Measurements from ENCODE around the gene EFTUD2. TPM values are rescaled to one million over a fixed set of nuclear protein-coding genes. Genes with fewer than 3 reads are reported as not detected.

Gene EFTUD2
- total RNA-seq, 6 experiments from 2014 or later: 117 to 129 (median 122) TPM

DNA sequence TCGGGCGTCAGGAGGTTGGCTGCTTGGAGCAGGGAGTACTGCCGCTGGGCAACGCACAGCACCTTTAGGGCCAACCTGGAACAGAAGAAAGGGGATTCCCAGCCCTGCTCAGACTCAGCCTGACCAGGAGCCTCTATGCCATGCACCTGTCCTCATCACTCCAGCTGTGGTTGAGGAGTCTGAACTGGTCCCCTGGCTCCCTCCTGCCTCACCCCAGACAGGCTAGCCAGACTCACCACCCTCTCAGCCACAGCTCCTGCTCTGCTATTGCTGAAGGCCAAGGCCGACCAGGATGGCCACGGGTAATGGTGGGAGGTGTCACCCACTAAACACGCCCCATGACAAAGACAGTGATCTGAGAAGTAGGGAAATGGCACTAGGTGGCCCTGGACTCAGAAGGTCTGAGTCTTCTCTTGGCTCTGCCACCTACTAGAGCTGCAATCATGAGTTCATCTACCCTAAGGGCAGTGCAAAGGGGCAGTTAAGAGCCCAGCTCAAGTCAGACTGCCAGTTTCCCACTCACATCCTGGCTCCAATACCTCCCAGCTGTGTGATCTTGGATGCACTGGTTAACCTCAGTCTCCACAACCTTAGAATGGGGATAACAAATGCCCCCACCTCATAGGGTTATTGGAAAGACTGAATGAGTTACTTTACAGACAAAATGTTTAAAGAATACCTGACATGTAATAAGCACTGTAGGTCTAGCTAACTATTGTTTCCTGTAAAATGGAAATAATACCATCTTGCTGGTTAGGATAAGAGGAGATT, 29.9 kb upstream of the EFTUD2 start:
- peaks cover 18% of the 10 kb centered on the region; the same call in 1 of the 2 replicates for H3K36me3 Mint-ChIP-seq (ENCODE audit: low read depth)
- TF ChIP-seq, protein P1, sequence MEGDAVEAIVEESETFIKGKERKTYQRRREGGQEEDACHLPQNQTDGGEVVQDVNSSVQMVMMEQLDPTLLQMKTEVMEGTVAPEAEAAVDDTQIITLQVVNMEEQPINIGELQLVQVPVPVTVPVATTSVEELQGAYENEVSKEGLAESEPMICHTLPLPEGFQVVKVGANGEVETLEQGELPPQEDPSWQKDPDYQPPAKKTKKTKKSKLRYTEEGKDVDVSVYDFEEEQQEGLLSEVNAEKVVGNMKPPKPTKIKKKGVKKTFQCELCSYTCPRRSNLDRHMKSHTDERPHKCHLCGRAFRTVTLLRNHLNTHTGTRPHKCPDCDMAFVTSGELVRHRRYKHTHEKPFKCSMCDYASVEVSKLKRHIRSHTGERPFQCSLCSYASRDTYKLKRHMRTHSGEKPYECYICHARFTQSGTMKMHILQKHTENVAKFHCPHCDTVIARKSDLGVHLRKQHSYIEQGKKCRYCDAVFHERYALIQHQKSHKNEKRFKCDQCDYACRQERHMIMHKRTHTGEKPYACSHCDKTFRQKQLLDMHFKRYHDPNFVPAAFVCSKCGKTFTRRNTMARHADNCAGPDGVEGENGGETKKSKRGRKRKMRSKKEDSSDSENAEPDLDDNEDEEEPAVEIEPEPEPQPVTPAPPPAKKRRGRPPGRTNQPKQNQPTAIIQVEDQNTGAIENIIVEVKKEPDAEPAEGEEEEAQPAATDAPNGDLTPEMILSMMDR (IDR thresholded peaks at IDR 0.05): no peak
- DNase-seq: no peak
- no peaks in the 10 kb centered on the region for H3K9me3 Mint-ChIP-seq
- H3K27ac Mint-ChIP-seq: no peak overlapping the region
- no peak overlapping the region for H3K4me3 Mint-ChIP-seq
- H3K27me3 Mint-ChIP-seq (ENCODE audit: insufficient read depth): peaks cover 2% of the 10 kb centered on the region
- no peaks in the 10 kb centered on the region for H3K4me1 Mint-ChIP-seq (ENCODE audit: low read depth)

DNA sequence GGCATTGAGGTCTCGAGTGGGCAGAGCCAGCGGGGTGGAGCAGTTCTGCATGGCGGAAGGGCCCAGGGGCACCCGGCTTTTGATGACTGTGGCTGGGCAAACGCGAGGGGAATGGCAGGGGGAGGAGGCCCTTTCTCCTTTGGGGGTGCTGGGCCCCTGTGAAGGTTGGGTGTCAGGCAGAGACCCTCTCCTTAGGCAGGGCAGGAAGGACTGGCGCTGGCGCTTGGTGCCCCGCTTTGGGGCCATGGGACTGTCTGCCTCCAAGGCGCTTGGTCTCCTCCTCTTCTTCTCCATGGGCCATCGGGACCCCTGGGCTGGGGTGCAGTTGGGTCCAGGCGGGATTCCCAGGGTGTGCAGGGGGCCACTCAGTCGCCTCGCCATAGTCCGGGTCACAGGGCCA, 28.9 kb upstream of the EFTUD2 start:
- TF ChIP-seq, protein P1 (IDR thresholded peaks at IDR 0.05): no peak
- peaks cover 2% of the 10 kb centered on the region for H3K27me3 Mint-ChIP-seq (ENCODE audit: insufficient read depth)
- peaks cover 18% of the 10 kb centered on the region; the same call in 1 of the 2 replicates for H3K36me3 Mint-ChIP-seq (ENCODE audit: low read depth)
- no peaks in the 10 kb centered on the region for H3K9me3 Mint-ChIP-seq
- no peaks in the 10 kb centered on the region for H3K4me1 Mint-ChIP-seq (ENCODE audit: low read depth)
- no peak overlapping the region for H3K27ac Mint-ChIP-seq
- no peak overlapping the region for H3K4me3 Mint-ChIP-seq
- no peak for DNase-seq

DNA sequence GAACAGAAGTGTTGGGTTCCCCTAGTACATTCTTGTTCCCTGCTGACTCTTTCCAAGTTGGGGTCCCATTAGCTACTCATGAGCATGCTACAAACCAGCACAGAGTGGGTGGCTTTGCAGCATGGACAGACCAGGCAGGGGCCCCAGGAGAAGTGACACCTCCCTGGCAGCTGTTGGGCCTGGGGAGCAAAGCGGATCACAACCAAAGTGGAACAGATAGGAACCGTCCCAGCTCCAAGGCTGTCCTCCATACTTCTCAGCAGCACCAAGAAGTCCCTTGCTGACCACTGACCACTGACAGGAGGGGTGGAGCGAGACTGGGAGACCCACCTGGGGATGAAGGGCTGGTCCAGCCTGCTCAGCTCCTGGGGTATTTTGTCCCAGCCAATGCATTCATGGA, 28.5 kb upstream of the EFTUD2 start:
- H3K4me1 Mint-ChIP-seq (ENCODE audit: low read depth): no peaks in the 10 kb centered on the region
- TF ChIP-seq, protein P1 (IDR thresholded peaks at IDR 0.05): no peak

DNA sequence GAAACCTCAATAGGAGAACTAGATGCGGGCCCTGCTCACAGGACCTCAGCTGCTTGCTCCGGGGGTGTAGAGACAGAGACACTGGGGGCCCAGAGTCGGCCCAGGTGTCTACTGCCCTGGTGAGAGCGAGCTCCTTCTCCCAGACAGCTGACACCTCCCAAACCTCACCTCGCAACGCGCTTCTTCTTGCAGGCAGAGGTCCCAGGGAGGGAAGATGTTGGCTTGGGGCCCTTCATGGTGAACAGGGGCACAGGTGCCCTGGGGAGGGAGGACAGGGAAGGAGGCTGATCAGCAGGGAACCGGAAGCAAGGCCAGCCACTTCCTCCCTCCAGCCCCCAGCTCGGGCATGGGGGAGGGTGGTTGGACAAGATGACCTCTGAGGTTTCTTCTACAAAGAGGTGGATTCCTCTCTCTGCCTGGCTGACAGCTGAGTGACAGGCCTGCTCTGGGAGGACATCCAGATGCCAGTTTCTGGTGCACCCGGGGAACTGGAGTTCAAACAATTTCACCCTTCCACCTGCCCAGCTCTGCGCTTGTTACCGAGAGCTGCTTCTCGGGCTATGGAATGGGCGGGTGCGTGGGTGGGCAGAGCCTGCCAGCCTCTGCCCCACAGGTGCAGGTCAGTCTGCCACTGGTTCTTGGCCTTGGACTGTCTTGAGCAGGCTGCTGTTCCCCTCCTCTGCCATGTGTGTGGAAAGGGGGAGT, 27.7 kb upstream of the EFTUD2 start:
- Mint-ChIP-seq H3K9me3 (no peaks in the 10 kb centered on the region), H3K27me3 (ENCODE audit: insufficient read depth) (peaks cover 5% of the 10 kb centered on the region)

More for the DNA sequence above, 28.5 kb upstream of the EFTUD2 start:
- no peak overlapping the region for H3K27ac Mint-ChIP-seq
- peaks cover 5% of the 10 kb centered on the region for H3K27me3 Mint-ChIP-seq (ENCODE audit: insufficient read depth)
- H3K9me3 Mint-ChIP-seq: no peaks in the 10 kb centered on the region
- no peak for DNase-seq
- H3K4me3 Mint-ChIP-seq: no peak overlapping the region
- peaks cover 18% of the 10 kb centered on the region; the same call in 1 of the 2 replicates for H3K36me3 Mint-ChIP-seq (ENCODE audit: low read depth)

More for the DNA sequence above, 27.7 kb upstream of the EFTUD2 start:
- Mint-ChIP-seq H3K4me3 (no peak overlapping the region), H3K27ac (no peak overlapping the region), H3K4me1 (ENCODE audit: low read depth) (no peaks in the 10 kb centered on the region), H3K36me3 (ENCODE audit: low read depth) (peaks cover 18% of the 10 kb centered on the region; the same call in 1 of the 2 replicates)
- TF ChIP-seq, protein P1 (IDR thresholded peaks at IDR 0.05): no peak
- DNase-seq: no peak

All from HFFc6 (cell line).